Thoracic aorta (tissue), 2 donors: ENCODE measurements around the gene SMOC2. TPM values are rescaled to one million over a fixed set of nuclear protein-coding genes. Genes with fewer than 3 reads are reported as not detected.

Experiments
- ATAC-seq: fragments of 150-250 bp; one replicate; pipeline ENCODE4 v1.8.0; 2017; ENCODE audit warnings: low read depth; ENCODE audit not compliant: insufficient number of reproducible peaks, low FRiP score
- DNase-seq: peaks from one replicate; pipeline ENCODE4 v3.0.0-alpha.2; 2020; ENCODE audit warnings: low spot score
- H3K27ac ChIP-seq, 2 donors: fragments of 200-600 bp; sonication (generic); 1 replicate in 1 of 2; 2 replicates in 1 of 2; pipeline ENCODE4 v1.5.1; 2016; ENCODE audit warnings: mild to moderate bottlenecking in 2 of 2, moderate library complexity in 2 of 2
- H3K27me3 ChIP-seq: fragments of 200-600 bp; sonication (generic); replicated peaks from 2 replicates; pipeline ENCODE4 v1.6.0; 2016; ENCODE audit warnings: mild to moderate bottlenecking; ENCODE audit not compliant: insufficient read depth
- H3K36me3 ChIP-seq: fragments of 200-600 bp; sonication (generic); one replicate; pipeline ENCODE4 v1.5.1; 2016
- H3K4me1 ChIP-seq, 2 donors: fragments of 200-600 bp; sonication (generic); 1 replicate in 1 of 2; 2 replicates in 1 of 2; pipeline versions ENCODE4 v1.5.1 to v1.6.0; 2016; ENCODE audit warnings: low read depth in 2 of 2, mild to moderate bottlenecking in 1 of 2; ENCODE audit not compliant: control insufficient read depth in 1 of 2
- H3K4me3 ChIP-seq: fragments of 200-600 bp; sonication (generic); 2 replicates; pipeline ENCODE4 v1.5.1; 2016; ENCODE audit warnings: mild to moderate bottlenecking
- H3K9me3 ChIP-seq: fragments of 200-600 bp; sonication (generic); 2 replicates; pipeline ENCODE4 v1.5.1; 2016
- CTCF ChIP-seq: fragments of 200-600 bp; sonication (generic); IDR thresholded peaks from one replicate; pipeline ENCODE4 v1.5.1; 2019; ENCODE audit warnings: antibody characterized with exemption
- total RNA-seq, 2 donors: library from RNA; depleted of rRNA; stranded (reverse); fragments of >200 nt; gene quantifications; one replicate each; pipeline versions ENCODE4 v1.1.0 to v1.2.3, GENCODE V29; 2016

SMOC2 gene
- total RNA-seq, 2 donors from 2014 or later = 334 to 424 TPM

DNA sequence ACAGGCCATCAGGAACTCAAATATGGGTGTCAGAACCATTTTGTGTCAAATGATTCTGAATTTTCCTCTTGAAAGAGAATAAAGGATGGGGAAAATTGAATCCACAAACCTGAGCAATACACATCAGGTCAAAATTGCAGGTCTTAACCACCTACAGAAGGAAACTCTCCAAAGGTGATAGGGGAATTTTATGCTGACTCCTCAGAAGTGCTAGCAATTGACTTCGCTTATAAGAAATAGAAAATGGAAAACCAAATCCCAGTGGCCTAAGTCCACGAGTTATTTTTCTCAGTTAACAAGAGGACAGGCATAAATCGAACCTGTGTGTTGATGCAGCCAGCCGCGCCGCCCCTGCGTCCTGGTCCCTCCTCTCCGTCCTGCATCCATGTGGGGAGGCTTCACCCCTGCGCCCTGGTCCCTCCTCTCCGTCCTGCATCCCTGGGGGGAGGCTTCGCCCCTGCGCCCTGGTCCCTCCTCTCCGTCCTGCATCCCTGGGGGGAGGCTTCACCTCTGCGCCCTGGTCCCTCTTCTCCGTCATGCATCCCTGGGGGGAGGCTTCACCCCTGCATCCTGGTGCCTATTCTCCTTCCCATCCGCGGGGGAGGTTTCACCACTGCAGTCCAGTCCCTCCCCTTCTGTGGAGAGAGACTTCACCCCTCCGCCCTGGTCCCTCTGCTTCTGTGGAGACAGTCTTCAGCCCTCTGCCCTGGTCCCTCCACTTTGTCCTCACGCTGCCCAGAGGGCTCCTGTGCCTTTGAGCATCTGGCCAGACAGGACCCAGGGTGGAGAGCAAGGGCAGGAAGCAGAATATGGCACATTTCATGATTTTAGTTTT lies 230.3 kb downstream of the SMOC2 start:
- ATAC-seq (no peak), DNase-seq (no peak)
- H3K9me3 ChIP-seq = no peaks in the 10 kb centered on the region
- no peaks in the 10 kb centered on the region for H3K27me3 ChIP-seq
- peaks cover 0 to 5% of the 10 kb centered on the region in 2 donors for H3K4me1 ChIP-seq
- no peak overlapping the region for H3K27ac ChIP-seq
- H3K4me3 ChIP-seq = no peak overlapping the region
- TF ChIP-seq CTCF = no peak
- no peaks in the 10 kb centered on the region for H3K36me3 ChIP-seq

GRCh38 chr6:168671863-168672546 lies 231.0 kb downstream of the SMOC2 start:
- ATAC-seq (no peak), DNase-seq (no peak)
- Histone ChIP-seq H3K27ac (no peak overlapping the region), H3K4me1 (peaks cover 0 to 5% of the 10 kb centered on the region in 2 donors), H3K36me3 (no peaks in the 10 kb centered on the region), H3K9me3 (no peaks in the 10 kb centered on the region), H3K4me3 (no peak overlapping the region), H3K27me3 (no peaks in the 10 kb centered on the region)
- TF ChIP-seq CTCF = no peak

- H3K4me3 ChIP-seq = no peak overlapping the region
- no peak for TF ChIP-seq CTCF
- no peak overlapping the region for H3K27ac ChIP-seq
- no peaks in the 10 kb centered on the region for H3K36me3 ChIP-seq
- no peaks in the 10 kb centered on the region for H3K9me3 ChIP-seq
- ATAC-seq = no peak
- H3K4me1 ChIP-seq = no peaks in the 10 kb centered on the region
- H3K27me3 ChIP-seq = no peaks in the 10 kb centered on the region
- no peak for DNase-seq
These were observed 233.6 kb downstream of the SMOC2 start for GRCh38 chr6:168674595-168674994.

DNA sequence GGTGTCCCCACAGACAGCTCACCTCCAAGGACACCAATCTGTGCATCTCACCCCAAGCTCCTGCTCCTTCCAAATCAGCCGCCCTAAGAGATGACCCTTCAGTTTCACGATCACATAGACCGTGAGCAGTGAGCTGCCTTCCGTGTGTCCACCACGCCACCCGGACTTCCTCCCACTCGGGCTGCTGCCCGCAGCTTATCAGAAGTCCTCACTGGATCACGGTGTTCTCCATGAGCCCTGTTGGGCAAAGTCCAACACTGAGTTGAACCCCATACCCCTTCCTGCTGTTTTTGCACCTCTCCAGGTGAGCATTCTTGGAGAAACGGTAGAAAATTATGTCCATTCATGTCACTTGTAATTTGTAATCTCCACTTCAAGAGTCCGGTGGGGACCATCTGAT lies 234.4 kb downstream of the SMOC2 start:
- no peak for DNase-seq
- ATAC-seq = no peak
- H3K36me3 ChIP-seq = no peaks in the 10 kb centered on the region
- no peaks in the 10 kb centered on the region for H3K4me1 ChIP-seq
- no peak for TF ChIP-seq CTCF
- H3K9me3 ChIP-seq = no peaks in the 10 kb centered on the region
- H3K4me3 ChIP-seq = no peak overlapping the region
- no peak overlapping the region for H3K27ac ChIP-seq
- H3K27me3 ChIP-seq = no peaks in the 10 kb centered on the region

DNA sequence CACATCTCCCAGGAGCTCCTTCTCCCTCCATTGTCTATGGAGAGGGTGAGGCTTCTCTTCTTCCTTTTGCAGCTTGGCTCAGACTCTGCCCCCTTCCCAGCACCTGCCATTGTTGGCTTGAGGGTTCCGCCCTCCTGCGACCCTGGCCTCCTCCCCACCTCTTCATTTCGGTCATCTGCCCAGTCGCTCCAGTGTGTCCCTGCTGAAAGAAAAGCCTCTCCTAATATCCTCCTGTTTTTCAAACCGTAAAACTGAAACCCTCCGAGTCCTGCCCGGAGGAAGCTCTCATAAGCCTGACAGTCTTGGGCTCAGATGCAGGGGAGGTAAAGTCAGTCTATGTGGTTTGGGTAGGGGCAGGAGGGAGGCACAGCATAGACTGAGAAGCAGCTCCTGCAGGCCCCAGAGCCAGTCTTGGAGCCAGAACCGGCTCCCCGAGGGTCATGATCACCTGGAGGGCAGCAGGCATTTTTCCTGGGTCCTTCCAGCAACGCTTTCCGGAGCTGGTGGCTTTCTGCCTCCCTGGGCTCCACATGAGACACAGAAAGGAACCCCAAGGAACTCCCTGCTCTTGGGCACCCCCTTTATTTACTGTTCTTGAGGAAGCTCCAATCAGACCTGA lies 235.1 kb downstream of the SMOC2 start:
- Histone ChIP-seq H3K36me3 (no peaks in the 10 kb centered on the region), H3K4me3 (no peak overlapping the region), H3K4me1 (no peaks in the 10 kb centered on the region), H3K27ac (no peak overlapping the region), H3K9me3 (no peaks in the 10 kb centered on the region), H3K27me3 (no peaks in the 10 kb centered on the region)
- DNase-seq = no peak
- TF ChIP-seq CTCF = no peak
- no peak for ATAC-seq
